ENCODE data around the gene EFHC1. TPM values are rescaled to one million over a fixed set of nuclear protein-coding genes. Genes with fewer than 3 reads are reported as not detected.

The EFHC1 gene
- total RNA-seq, 1 donor from 2014 or later: 16.0 TPM

DNA sequence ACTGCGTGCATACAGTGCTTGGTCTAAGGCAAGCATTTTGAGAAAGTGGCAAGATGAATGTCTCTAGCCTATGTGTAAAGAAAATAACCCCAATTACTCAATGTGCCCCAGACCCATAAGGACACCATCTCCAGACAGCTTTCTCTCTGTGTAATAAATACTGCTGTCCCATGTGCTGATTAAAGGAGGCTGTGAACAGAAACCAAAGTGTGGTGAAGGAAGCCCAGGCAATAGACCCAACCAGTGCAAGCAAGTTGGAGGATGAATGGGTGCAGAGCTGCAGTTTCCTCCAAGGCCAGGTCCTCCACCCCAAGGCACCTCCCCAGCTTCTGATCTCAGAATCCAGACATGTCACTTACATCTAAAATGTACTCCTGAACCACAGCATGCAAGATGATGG lies 96.1 kb downstream of the EFHC1 start:
- DNase-seq (ENCODE audit: extremely low read depth, low read depth, low spot score): no peak

DNA sequence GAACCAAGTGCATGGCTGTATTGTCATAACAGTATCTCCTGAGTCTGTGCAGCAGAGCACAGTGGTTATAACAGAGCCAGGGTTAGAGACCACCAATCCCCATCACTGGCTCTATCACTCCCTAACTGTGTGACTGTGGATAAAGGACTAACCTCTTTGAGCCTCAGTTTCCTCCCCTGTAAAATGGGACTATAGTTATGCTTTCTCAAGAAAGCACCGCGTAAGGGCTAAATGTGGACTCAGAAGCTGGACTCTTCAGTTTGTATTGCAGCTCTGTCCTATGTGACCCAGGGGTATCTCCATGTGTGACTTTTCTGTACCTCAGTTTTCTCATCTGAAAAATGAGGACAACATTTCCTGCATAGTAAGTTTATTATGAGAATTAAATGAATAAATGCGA lies 96.8 kb downstream of the EFHC1 start:
- no peak for DNase-seq (ENCODE audit: extremely low read depth, low read depth, low spot score)

DNA sequence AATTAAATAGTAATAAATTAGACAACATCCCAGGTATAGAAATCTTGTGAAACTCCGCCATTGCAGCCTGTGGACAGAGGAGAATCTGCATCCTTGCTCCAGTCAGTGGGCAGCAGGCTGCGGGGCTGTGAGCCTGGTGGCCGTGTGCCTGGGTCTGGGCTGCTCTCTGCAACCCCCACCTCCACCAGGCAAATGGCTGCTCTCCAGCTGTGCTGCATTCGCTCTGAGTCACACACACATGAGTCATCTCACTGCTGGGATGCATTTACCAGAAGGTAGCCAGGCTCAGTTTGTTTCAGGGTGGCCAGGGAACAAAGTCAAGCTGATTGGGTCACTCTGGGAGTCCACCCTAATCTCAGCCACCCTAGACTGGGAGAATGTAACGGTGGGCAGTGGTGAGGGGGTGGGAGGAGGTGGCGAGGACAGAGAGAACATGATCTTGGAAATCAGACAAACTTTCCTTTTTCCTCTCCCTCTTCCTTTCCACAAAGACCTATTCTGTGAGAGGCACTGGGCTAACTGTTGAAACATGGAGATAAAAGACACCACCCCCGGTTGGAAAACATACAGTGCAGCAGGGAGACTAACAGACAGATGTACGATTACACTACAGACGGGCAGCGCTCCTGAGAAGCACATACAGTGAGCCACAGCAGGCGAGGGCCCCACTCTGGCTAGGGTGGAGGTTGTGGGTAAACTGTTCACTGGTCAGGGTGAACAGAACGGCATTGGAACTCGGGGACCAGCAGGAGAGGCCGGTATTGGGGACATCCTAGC lies 97.5 kb downstream of the EFHC1 start:
- DNase-seq (ENCODE audit: extremely low read depth, low read depth, low spot score): no peak

DNA sequence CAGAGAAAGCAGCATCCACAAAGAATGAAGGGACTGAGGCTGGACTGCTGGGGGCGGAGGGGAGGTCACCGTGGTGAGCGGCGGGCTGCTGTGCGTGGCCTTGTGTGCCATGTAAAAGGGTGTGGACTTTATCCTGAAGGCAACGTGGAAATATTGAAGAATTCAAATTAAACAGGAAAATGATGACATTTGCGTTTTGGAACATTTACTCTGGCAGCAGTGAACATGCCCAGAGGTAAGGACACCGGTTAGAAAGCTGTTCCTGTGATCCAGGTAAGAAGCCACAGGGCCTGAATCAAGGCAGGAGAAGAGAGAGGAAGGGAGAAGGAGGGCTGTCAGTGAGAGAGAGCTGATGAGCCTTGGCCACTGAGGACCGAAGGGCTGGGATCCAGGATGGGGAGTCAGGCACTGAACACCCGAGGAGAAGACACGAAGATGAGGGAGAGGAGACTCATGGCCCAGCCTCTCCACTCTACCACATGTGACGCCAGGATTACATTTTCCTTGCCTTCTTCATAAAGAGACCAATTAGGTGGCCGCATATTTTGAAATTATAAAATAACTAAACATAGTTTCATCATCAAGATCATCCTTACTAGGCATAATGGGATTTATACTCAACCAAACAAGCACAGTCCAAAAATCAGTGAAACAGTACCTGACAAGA lies 98.3 kb downstream of the EFHC1 start:
- DNase-seq (ENCODE audit: extremely low read depth, low read depth, low spot score): no peak

DNA sequence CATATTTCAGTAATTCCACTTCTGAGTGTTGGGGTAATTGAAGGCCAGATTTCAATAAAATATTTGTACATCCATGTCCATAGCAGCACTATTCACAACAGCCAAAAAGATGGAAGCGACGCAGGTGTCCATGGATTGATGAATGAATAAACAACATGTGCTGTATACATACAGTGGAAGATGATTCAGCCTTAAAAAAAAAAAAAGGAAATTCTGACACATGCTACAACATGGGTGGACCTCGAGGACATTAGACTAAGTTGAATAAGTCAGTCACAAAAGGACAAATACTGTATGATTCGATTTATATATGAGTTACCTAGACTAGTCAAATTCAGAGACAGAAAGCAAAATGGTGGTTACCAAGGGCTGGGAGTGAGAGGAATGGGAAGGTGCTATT lies 99.5 kb downstream of the EFHC1 start:
- DNase-seq (ENCODE audit: extremely low read depth, low read depth, low spot score): no peak

DNA sequence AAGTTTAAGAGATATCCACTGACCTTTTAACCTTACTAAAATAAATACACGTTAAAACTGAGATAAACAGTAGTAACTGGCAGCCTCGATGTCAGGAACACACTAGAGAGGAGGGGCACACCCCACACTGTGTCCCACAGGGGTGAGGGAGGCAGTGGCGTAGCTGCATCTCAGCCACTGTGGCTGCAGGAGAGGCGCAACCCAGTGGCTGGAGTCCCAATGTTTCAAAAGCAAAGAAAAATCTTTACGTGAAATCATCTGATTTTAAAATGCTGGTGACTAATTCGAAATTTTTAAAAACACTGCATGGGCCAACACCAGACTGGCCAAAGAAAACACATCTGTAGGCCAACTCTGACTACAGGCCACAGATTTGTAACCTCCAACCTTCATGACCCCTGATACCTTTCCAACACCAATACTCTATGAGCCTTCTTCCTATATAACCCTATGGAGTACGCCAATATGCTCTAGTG lies 102.0 kb downstream of the EFHC1 start:
- DNase-seq (ENCODE audit: extremely low read depth, low read depth, low spot score): no peak

DNA sequence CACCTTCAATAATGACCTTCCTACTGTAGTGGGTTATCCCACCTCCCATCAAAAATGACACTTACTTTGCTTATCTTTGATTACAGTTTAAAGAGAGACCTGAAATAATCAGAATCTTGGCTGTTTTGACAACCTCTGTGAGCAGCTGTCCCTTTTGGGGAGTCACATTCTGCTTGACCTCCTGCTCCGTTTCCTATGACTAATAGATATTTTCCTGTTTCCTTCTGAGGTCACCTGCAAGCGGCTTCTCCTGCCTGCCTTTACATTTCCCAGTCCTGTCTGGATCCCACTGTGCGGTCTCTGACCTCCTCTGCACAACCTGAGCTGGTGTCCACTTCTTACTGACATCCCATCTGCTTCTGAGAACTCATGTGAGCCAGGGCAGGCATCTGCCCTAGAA lies 102.5 kb downstream of the EFHC1 start:
- DNase-seq (ENCODE audit: extremely low read depth, low read depth, low spot score): no peak

DNA sequence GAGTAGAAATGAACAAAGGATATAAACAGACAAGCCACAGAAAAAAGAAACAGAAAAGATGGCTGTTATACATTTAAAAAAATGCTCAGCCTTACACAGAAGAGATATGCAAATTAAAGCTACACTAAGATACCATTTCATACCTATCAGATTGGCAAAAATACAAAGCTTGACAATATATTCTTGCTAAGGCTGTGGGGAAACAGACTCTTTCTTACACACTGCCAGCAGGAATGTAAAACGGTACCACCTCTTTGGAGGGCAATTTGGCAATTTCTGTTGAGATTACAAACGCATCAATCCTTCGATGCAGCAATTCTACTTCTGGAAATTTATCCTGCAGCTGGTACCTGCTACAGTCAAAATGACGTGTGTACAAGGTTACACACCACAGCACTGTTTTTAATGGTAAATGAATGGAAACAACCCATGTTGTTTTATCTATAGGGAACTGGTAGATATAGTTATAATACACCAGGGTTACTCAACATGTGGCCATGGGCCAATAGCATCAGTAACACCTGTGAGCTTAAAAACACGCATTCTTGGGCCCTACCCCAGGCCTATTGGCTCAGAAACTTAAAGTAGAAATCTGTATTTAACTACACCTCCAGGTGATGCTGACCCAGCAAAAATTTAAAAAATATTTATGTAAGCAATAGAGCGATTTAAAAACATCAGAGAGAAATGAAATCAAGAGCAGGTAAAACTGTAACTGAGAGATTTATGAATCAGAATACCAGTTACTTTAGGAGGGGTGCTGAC lies 103.4 kb downstream of the EFHC1 start:
- DNase-seq (ENCODE audit: extremely low read depth, low read depth, low spot score): no peak

DNA sequence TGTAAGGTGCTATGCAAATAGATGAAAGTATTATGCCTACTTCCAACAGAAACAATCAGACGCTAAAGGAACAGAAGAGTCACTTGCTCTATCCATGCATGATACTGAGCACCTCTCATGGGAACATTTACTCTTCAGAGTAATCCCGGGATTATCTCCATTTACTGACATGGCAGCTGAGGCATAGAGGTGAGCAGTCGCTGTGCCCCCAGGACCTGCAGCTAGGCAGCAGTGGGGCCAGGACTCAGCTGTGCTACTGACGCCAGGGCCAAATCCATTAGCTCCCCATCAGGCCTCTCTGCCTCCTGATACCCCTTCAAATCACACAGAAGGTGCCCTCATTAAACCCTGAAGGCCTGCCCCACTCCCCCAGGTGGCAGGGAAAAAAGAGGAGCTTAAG lies 104.8 kb downstream of the EFHC1 start:
- no peak for DNase-seq (ENCODE audit: extremely low read depth, low read depth, low spot score)

DNA sequence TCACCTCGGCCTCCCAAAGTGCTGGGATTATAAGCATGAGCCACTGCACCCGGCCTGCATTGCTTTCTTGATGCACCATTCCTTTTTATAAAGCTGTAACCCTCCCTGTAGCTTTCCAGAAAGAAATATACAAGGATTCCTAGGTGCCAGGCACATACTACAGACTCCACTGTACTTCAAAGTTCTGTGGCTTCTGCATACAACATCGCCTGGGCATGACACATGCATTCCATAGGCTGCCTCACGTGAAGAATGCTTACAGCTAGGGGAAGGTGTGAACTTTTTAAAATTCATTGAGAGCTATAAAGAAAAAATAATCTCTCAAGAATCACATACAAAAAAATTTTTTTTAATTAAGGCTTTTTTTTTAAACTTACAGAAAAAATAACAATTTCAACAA lies 106.5 kb downstream of the EFHC1 start:
- DNase-seq (ENCODE audit: extremely low read depth, low read depth, low spot score): no peak

DNA sequence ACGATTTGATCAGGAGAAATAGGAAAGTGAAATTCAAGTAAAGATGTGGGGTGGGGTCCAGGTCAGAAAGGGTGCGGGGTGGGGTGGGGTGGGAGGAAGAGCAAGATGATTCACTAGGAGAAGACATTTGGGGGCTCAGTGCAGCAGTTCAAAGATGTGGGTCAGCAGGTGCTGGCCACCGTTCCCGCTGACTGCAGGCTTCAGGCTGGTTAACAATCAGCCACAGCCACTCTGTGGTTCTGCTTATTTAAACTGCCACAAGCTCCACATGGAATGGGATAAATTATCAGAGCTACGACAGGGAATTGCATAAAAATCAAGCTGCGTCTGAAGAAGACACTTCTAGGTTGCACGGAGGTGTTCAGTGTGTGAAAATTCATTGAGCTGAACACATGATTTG lies 107.3 kb downstream of the EFHC1 start:
- no peak for DNase-seq (ENCODE audit: extremely low read depth, low read depth, low spot score)

DNA sequence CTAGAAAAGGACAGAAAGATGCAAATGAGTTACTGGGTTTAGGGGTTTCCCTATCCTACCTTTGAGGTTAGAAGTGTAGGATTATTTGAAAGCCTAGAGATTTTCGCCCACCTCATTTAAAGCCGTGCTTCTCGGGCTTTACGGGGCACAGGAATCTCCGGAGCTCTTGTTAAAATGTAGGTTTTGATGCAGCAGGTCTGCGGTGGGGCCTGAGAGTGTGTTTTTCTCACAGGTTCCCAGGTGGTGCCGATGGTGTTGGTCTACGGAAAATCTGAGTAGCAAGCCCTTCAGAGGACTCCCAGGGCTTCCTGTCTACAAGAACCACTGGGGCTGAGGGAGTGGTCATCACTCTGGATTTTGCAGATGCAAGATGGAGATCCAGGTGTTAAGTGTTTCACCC lies 109.2 kb downstream of the EFHC1 start:
- DNase-seq (ENCODE audit: extremely low read depth, low read depth, low spot score): no peak

DNA sequence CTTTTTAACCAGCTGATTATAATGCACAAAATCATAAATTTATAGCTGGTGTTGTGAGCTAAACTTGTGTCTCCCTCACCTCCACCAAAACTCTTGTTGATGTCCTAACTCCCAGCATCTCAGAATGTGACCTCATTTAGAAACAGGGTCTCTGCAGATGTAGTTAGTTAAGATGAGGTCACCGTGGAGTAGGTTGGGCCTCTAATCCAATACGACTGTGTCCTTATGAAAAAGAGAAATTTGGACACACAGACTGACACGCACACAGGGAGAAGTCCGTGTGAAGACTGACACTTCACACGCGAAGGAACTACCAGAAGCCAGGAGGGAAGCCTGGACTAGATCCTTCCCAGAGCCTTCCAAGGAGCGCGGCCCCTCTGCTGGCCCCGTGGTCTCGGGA lies 110.2 kb downstream of the EFHC1 start:
- no peak for DNase-seq (ENCODE audit: extremely low read depth, low read depth, low spot score)

DNA sequence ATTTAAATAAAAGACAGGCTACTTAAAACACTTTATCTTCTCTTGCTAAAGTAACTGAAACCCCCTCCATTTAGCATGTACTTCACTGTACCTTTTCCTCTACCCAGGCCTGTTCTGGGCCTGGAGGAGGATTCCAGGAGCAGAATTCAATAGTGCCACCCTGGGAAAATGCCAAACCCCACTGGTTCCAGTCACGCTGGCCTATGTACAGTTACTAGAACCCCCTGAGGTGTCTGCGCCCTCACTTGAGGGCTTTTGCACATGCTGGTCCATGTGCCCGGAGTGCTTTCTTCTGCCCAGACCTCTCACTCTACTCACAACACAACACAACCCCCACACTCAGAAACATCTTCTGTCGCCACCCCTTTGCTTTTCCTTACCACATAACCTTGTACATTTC lies 111.3 kb downstream of the EFHC1 start:
- DNase-seq (ENCODE audit: extremely low read depth, low read depth, low spot score): no peak

DNA sequence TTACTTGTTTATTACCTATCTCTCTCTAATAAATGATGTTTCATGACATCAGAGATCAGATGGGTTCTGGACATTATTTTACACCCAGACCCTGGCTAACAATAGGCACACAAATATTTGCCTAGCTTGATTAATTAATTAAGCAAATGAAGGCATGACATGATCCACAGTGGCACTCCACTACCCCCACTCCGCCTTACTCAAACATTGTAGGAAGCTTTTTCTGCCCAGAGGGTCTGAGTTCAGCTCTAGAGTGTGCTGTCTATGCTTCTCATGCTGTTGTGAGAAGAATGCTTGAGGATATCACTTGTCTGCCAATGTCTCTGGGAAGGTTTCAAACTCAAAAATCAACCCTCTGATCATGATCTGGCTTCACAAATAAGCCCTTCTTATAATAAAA lies 111.7 kb downstream of the EFHC1 start:
- DNase-seq (ENCODE audit: extremely low read depth, low read depth, low spot score): no peak

DNA sequence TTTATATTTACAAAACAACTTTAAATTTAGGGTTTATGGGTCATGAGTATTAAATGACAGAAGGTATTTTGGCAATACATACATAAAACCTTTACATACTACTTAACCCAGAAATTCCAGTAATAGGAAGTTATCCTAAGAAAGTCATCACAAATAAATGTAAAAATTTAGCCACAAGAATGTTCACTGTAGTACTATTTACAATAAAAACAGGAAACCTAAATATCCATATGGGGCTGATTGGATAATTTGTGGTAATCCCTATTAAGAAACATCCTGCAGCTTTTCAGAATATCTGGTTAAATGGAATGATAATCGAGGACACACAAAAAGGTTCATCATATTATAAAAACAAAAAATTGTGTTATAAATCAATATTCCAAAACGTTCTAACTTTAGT lies 112.3 kb downstream of the EFHC1 start:
- DNase-seq (ENCODE audit: extremely low read depth, low read depth, low spot score): no peak

DNA sequence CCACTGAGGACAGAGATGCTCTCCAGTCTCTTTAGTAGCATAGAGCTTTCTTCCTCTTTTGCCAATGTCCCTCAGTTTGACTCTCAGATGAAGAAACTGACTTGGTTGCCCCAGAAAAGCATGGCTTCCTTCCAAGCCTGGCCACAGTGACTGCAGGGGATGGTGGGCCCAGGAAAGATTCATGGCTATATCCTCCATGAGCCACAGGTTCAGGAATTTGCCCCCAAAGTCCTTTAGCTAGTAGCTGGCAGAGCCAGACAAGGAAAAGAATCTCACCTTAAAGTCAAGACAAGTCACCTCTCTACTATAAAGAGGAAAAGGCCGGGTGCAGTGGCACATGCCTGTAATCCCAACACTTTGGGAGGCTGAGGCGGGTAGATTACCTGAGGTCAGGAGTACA lies 113.3 kb downstream of the EFHC1 start:
- no peak for DNase-seq (ENCODE audit: extremely low read depth, low read depth, low spot score)

DNA sequence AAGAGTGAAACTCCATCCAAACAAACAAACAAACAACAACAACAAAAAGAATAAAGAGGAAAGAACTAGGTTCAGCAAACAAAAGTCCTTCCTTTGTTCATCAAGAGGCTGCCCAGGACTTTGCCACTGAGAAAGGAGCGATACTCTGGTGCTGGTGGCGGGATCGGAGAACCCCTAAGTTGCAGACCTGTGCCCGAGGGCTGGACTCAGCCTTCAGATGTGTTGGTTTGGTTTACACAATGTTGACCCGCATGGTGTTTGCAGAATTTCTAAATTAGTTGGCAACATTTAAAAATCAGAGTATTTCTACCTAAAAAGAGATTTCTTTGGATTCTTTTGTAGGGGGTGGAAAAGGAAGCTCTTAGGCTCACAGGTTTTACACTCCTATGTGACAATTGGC lies 114.2 kb downstream of the EFHC1 start:
- DNase-seq (ENCODE audit: extremely low read depth, low read depth, low spot score): no peak

DNA sequence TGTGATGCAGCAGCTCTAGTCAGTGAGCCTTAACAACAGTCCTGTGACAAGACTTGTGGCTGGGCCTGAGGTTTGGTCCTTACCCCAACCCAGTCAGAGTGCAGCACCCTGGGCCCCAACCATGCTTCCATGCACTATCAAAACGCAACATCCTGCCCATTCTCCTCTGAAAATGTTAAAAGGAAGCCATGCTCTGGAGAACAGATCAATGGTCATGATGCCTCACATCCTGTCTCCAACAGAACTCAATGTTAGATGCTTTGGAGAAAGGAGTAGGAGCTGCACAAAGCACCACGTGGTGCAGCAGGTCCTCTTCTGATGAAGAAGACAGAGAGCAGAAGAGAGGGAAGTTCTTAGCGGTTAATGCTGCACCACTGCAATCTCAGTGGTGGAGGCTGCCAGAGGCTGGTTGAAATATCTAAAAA lies 114.8 kb downstream of the EFHC1 start:
- DNase-seq (ENCODE audit: extremely low read depth, low read depth, low spot score): no peak

DNA sequence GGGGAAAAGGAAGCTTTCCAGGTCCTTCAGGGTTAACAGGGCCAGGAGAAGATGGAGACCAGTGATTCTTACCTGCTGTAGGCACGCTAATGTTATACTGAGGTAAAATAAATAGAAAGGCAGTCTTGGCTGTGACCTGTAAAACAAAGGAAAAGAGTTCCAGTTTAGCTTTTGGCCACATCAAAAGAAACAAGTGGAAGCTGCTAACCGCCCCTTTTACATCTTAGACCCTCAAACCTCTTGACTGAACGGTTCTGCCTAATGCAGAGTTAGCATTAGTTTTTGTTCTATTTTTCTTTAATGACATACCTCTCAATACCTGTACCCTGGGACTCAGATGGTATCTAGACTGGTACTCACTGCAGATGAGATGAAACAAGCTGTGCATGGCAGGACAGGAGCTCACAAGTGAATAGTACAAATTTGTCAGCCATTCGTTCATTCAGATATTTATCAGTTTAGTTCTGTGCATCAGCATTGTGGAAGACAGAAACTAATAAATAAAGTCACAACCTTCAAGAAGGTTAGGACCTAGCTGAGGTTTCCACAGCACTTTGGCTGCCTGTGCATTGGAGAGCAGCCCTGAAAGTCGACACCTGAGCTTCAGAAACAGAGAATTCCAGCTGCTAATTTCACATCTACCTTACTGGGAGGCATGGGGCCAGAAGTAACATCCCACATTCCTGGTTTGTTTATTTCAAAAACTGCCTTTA lies 115.7 kb downstream of the EFHC1 start:
- DNase-seq (ENCODE audit: extremely low read depth, low read depth, low spot score): no peak

DNA sequence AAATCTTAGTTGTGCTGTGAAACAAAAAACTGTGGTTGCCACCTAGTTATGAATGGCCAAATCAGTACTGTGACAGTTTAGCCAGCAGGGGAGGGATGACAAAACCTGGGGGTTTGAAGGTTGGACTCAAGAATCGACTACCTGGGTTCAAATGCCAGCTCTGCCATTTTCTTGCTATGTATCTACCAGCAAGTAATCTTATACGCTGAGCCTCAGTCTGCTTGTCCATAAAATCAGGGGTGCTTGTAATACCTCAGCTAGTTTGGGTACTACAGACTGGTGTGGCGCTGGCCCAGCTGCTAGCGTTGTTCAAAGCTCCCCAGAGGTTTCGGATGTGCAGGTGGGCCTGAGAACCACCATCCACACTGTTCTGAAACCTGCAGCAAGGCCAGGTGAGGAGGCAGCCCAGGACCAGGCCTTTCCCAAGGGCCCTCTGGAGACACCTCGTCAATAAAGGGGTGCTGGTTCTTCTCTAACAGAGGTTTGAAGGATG lies 116.3 kb downstream of the EFHC1 start:
- no peak for DNase-seq (ENCODE audit: extremely low read depth, low read depth, low spot score)

Data from glomerular endothelial cell (primary cell).